Endothelial cell (in vitro differentiated cells): ENCODE measurements around the gene MLLT3. TPM values are rescaled to one million over a fixed set of nuclear protein-coding genes. Genes with fewer than 3 reads are reported as not detected.

Experiments
- DNase-seq: peaks from one replicate; pipeline ENCODE4 v3.0.0; 2021; ENCODE audit warnings: low spot score
- H3K27ac Mint-ChIP-seq: one replicate; pipeline ENCODE4 v1.8.0; 2021; ENCODE audit warnings: mixed read lengths, inconsistent platforms; ENCODE audit not compliant: unreplicated experiment
- H3K27me3 Mint-ChIP-seq: one replicate; pipeline ENCODE4 v1.8.0; 2021; ENCODE audit warnings: mild to moderate bottlenecking, moderate library complexity, mixed read lengths, inconsistent platforms; ENCODE audit not compliant: unreplicated experiment
- H3K36me3 Mint-ChIP-seq: one replicate; pipeline ENCODE4 v1.8.0; 2021; ENCODE audit warnings: mild to moderate bottlenecking, low read depth, mixed read lengths, inconsistent platforms; ENCODE audit not compliant: unreplicated experiment
- H3K4me1 Mint-ChIP-seq: one replicate; pipeline ENCODE4 v1.8.0; 2021; ENCODE audit warnings: mild to moderate bottlenecking, mixed read lengths, inconsistent platforms; ENCODE audit not compliant: unreplicated experiment
- H3K4me3 Mint-ChIP-seq: one replicate; pipeline ENCODE4 v1.8.0; 2021; ENCODE audit warnings: mild to moderate bottlenecking, mixed read lengths, inconsistent platforms; ENCODE audit not compliant: unreplicated experiment
- H3K9me3 Mint-ChIP-seq: one replicate; pipeline ENCODE4 v1.8.0; 2021; ENCODE audit warnings: mixed read lengths, inconsistent platforms; ENCODE audit not compliant: unreplicated experiment
- total RNA-seq: library from RNA; stranded (reverse); fragmentation: NEBNext Ultra II Directional; extraction: Animal tissue kit (Norgen Biotek cat#: 25700); gene quantifications from one replicate; pipeline ENCODE4 v1.2.1, GENCODE V29; 2021; ENCODE audit not compliant: unreplicated experiment
- TF ChIP-seq, protein P1 (sequence below): fragments of 200-600 bp; sonication (generic); IDR thresholded peaks from one replicate; pipeline ENCODE4 v1.5.0; 2021; ENCODE audit warnings: antibody characterized with exemption; ENCODE audit not compliant: unreplicated experiment

The MLLT3 gene
- total RNA-seq, 1 donor from 2014 or later, result 25.2 TPM

DNA sequence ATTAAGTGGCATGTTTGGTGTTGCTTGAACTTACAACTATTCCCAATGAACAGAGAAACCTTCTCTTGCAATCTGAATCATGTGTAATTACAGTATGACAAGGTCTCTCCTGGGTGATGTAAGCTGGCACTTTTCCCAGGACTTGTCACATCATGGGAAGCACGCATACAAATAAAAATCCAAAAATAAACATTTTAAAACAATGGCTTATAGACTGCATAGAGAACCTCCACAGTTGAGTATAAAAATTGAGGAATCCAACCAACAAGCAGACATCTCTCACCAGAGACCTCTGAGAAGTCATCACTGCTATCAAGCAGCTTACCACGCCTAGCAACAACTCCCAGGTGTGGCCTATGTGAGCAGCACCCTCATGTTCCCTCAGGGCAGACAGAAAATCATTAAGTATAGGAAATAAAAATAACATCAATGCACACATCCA lies 3.9 kb downstream of the MLLT3 start:
- DNase-seq, result no peak
- Mint-ChIP-seq H3K9me3 (no peaks in the 10 kb centered on the region), H3K4me1 (peaks cover 14% of the 10 kb centered on the region), H3K27ac (no peak overlapping the region), H3K27me3 (peaks cover 11% of the 10 kb centered on the region), H3K4me3 (no peak overlapping the region), H3K36me3 (peaks cover 5% of the 10 kb centered on the region)
- TF ChIP-seq, protein P1, sequence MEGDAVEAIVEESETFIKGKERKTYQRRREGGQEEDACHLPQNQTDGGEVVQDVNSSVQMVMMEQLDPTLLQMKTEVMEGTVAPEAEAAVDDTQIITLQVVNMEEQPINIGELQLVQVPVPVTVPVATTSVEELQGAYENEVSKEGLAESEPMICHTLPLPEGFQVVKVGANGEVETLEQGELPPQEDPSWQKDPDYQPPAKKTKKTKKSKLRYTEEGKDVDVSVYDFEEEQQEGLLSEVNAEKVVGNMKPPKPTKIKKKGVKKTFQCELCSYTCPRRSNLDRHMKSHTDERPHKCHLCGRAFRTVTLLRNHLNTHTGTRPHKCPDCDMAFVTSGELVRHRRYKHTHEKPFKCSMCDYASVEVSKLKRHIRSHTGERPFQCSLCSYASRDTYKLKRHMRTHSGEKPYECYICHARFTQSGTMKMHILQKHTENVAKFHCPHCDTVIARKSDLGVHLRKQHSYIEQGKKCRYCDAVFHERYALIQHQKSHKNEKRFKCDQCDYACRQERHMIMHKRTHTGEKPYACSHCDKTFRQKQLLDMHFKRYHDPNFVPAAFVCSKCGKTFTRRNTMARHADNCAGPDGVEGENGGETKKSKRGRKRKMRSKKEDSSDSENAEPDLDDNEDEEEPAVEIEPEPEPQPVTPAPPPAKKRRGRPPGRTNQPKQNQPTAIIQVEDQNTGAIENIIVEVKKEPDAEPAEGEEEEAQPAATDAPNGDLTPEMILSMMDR, result no peak

DNA sequence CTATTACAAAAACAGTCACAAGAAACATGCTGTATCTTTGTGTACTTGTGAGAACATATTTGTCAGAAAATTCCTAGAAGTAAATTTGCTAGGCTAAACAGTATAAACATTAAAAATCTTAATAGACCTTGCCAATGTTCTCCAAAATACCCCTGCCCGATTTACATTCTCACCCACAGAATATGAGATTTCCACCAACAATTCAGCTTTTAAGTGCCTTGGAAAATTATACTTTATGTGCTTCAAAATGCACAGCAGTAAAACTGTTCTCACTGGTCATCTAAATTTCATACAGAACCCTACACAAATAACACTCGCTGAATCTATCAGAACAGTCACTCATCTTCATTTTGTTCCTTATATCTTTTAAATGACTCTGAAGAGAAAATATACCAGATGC lies 5.5 kb downstream of the MLLT3 start:
- peaks cover 11% of the 10 kb centered on the region for H3K4me1 Mint-ChIP-seq
- peaks cover 7% of the 10 kb centered on the region for H3K27me3 Mint-ChIP-seq
- no peak for DNase-seq
- peaks cover 5% of the 10 kb centered on the region for H3K36me3 Mint-ChIP-seq
- H3K9me3 Mint-ChIP-seq, result no peaks in the 10 kb centered on the region
- no peak overlapping the region for H3K27ac Mint-ChIP-seq
- TF ChIP-seq, protein P1, result no peak
- no peak overlapping the region for H3K4me3 Mint-ChIP-seq

- Mint-ChIP-seq H3K27me3 (peaks cover under 1% of the 10 kb centered on the region), H3K4me1 (peaks cover 6% of the 10 kb centered on the region), H3K36me3 (peaks cover under 1% of the 10 kb centered on the region), H3K27ac (no peak overlapping the region), H3K9me3 (no peaks in the 10 kb centered on the region), H3K4me3 (no peak overlapping the region)
- DNase-seq, result no peak
- TF ChIP-seq, protein P1, result no peak
These were observed 7.6 kb downstream of the MLLT3 start for GRCh38 chr9:20614602-20615216.

GRCh38 chr9:20611691-20612287 lies 10.5 kb downstream of the MLLT3 start:
- no peaks in the 10 kb centered on the region for H3K9me3 Mint-ChIP-seq
- no peak overlapping the region for H3K4me3 Mint-ChIP-seq
- DNase-seq, result no peak
- no peak overlapping the region for H3K27ac Mint-ChIP-seq
- H3K4me1 Mint-ChIP-seq, result peaks cover 2% of the 10 kb centered on the region
- H3K36me3 Mint-ChIP-seq, result no peaks in the 10 kb centered on the region
- TF ChIP-seq, protein P1, result peak; percentile 67
- H3K27me3 Mint-ChIP-seq, result no peaks in the 10 kb centered on the region

GRCh38 chr9:20610591-20610990 lies 11.7 kb downstream of the MLLT3 start:
- H3K36me3 Mint-ChIP-seq, result no peaks in the 10 kb centered on the region
- TF ChIP-seq, protein P1, result no peak
- H3K4me3 Mint-ChIP-seq, result no peak overlapping the region
- H3K9me3 Mint-ChIP-seq, result no peaks in the 10 kb centered on the region
- peaks cover 2% of the 10 kb centered on the region for H3K4me1 Mint-ChIP-seq
- DNase-seq, result no peak
- H3K27ac Mint-ChIP-seq, result no peak overlapping the region
- H3K27me3 Mint-ChIP-seq, result no peaks in the 10 kb centered on the region
